ENCODE measurements around the gene LHCGR. TPM values are rescaled to one million over a fixed set of nuclear protein-coding genes. Genes with fewer than 3 reads are reported as not detected.

The LHCGR gene
- total RNA-seq, 1 donor: not detected

- no peak for DNase-seq (ENCODE audit: insufficient read length, low spot score, missing footprints)
- Histone ChIP-seq H3K4me1 (ENCODE audit: insufficient read depth, low read length) (no peaks in the 10 kb centered on the region), H2AFZ (ENCODE audit: low read length) (no peak overlapping the region), H3K79me2 (ENCODE audit: insufficient read depth, low read length) (no peaks in the 10 kb centered on the region), H3K27me3 (ENCODE audit: insufficient read depth, low read length) (no peaks in the 10 kb centered on the region), H3K27ac (ENCODE audit: low read depth, low read length) (no peak overlapping the region), H3K4me3 (ENCODE audit: insufficient read depth, low read length) (no peak overlapping the region), H3K36me3 (ENCODE audit: insufficient read depth, low read length) (no peaks in the 10 kb centered on the region), H4K20me1 (ENCODE audit: insufficient read depth, low read length) (no peaks in the 10 kb centered on the region), H3K9me3 (ENCODE audit: low read depth, low read length) (no peaks in the 10 kb centered on the region), H3K4me2 (ENCODE audit: insufficient read depth, low read length) (no peak overlapping the region)
- TF ChIP-seq CTCF (IDR thresholded peaks at IDR 0.05; ENCODE audit: extremely low read depth, low read depth, low read length): no peak
Observed at GRCh38 chr2:48792030-48792429, 36.5 kb upstream of the LHCGR start.

DNA sequence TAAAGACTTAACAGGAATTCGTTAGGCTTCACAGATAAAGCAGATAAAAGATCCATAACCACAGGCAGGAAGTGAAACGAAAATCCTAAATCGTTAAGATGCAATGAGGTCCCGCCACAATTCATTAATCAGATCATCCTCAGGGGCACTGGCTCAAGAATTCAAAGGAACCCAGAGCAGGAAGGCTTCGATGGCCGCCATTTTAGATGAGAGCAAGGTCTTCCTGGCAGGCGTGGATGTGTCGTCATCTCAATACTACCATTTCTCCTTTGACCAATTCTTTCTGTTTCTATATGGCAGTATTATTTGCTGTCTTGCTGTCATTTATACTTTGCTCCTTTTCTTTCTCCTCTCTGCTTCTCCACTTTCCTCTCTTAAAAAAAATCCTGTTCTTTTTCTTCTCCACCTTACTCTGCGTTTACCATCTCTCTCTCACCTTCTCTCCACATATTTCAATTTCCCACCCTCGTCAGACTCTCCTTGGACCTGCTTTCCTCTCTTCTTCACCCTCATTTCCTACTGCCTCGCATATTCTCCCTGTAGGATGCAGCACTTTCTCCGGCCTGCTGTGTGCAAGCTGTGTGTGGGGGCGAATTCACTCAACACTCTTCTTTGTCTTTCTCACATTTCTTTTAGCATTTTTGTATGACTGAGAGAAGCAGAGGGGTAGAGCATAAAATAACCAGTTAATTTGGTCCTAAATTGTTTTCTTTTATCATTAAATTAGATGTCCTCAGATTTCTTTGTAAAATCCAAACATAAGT is 35.1 kb upstream of the LHCGR start:
- TF ChIP-seq CTCF (IDR thresholded peaks at IDR 0.05; ENCODE audit: extremely low read depth, low read depth, low read length): no peak
- no peak overlapping the region for H3K27ac ChIP-seq (ENCODE audit: low read depth, low read length)
- no peak overlapping the region for H2AFZ ChIP-seq (ENCODE audit: low read length)
- no peaks in the 10 kb centered on the region for H3K9me3 ChIP-seq (ENCODE audit: low read depth, low read length)
- no peaks in the 10 kb centered on the region for H4K20me1 ChIP-seq (ENCODE audit: insufficient read depth, low read length)
- no peaks in the 10 kb centered on the region for H3K79me2 ChIP-seq (ENCODE audit: insufficient read depth, low read length)
- H3K27me3 ChIP-seq (ENCODE audit: insufficient read depth, low read length): no peaks in the 10 kb centered on the region
- no peak overlapping the region for H3K4me3 ChIP-seq (ENCODE audit: insufficient read depth, low read length)
- no peaks in the 10 kb centered on the region for H3K36me3 ChIP-seq (ENCODE audit: insufficient read depth, low read length)
- DNase-seq (ENCODE audit: insufficient read length, low spot score, missing footprints): no peak
- no peak overlapping the region for H3K4me2 ChIP-seq (ENCODE audit: insufficient read depth, low read length)
- no peaks in the 10 kb centered on the region for H3K4me1 ChIP-seq (ENCODE audit: insufficient read depth, low read length)

DNA sequence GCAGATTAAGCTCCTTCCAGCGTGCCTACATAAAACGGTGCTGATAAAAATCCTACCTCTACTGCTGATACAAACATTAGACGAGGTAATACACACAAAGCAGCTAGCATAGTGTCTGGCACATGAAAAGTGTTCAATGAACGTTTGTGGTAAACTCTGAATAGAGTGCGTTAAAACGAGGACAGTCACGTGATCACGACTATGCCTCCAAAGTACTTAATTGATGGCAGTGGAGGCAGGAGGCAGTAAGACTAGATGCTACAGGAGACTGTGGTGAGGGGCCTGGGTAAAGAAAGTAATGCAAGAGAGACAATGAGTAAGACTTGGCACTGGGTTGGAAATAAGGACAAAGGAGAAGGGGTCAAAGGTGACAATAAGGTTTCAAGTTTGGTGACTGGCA is 32.1 kb upstream of the LHCGR start:
- Histone ChIP-seq H3K79me2 (ENCODE audit: insufficient read depth, low read length) (no peaks in the 10 kb centered on the region), H3K27me3 (ENCODE audit: insufficient read depth, low read length) (no peaks in the 10 kb centered on the region), H4K20me1 (ENCODE audit: insufficient read depth, low read length) (no peaks in the 10 kb centered on the region), H3K36me3 (ENCODE audit: insufficient read depth, low read length) (no peaks in the 10 kb centered on the region), H2AFZ (ENCODE audit: low read length) (no peak overlapping the region), H3K4me2 (ENCODE audit: insufficient read depth, low read length) (no peak overlapping the region), H3K9me3 (ENCODE audit: low read depth, low read length) (no peaks in the 10 kb centered on the region), H3K4me3 (ENCODE audit: insufficient read depth, low read length) (no peak overlapping the region), H3K4me1 (ENCODE audit: insufficient read depth, low read length) (no peaks in the 10 kb centered on the region), H3K27ac (ENCODE audit: low read depth, low read length) (no peak overlapping the region)
- TF ChIP-seq CTCF (IDR thresholded peaks at IDR 0.05; ENCODE audit: extremely low read depth, low read depth, low read length): no peak
- no peak for DNase-seq (ENCODE audit: insufficient read length, low spot score, missing footprints)

DNA sequence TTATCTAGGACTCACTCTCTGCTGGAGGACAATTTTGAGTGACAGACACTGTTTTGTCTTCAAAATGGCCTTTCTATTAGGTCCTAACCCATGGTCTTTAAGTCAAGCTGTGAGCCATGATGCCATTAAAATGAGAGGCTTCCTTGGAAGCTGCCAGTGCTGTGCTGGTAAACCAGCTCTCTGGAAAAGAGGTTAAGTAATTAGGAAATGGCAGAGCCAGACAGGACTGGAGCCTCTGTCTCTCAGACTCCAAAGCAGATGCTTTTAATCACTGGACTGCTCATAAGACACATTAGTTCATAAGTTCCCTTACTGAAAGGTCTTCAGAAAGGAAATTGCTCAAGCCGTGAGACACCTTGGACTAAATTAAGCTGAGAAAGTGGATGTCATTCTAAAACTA is 25.8 kb upstream of the LHCGR start:
- no peak overlapping the region for H3K4me2 ChIP-seq (ENCODE audit: insufficient read depth, low read length)
- H3K27ac ChIP-seq (ENCODE audit: low read depth, low read length): no peak overlapping the region
- H3K79me2 ChIP-seq (ENCODE audit: insufficient read depth, low read length): no peaks in the 10 kb centered on the region
- H3K4me1 ChIP-seq (ENCODE audit: insufficient read depth, low read length): no peaks in the 10 kb centered on the region
- H2AFZ ChIP-seq (ENCODE audit: low read length): no peak overlapping the region
- no peaks in the 10 kb centered on the region for H3K36me3 ChIP-seq (ENCODE audit: insufficient read depth, low read length)
- H4K20me1 ChIP-seq (ENCODE audit: insufficient read depth, low read length): no peaks in the 10 kb centered on the region
- no peak for DNase-seq (ENCODE audit: insufficient read length, low spot score, missing footprints)
- no peak overlapping the region for H3K4me3 ChIP-seq (ENCODE audit: insufficient read depth, low read length)
- no peaks in the 10 kb centered on the region for H3K27me3 ChIP-seq (ENCODE audit: insufficient read depth, low read length)
- no peak for TF ChIP-seq CTCF (IDR thresholded peaks at IDR 0.05; ENCODE audit: extremely low read depth, low read depth, low read length)
- H3K9me3 ChIP-seq (ENCODE audit: low read depth, low read length): no peaks in the 10 kb centered on the region

Measured in osteoblast (primary cell).